ENCODE results near the gene PLSCR5. TPM values are rescaled to one million over a fixed set of nuclear protein-coding genes. Genes with fewer than 3 reads are reported as not detected.

The PLSCR5 gene
- total and polyA plus RNA-seq, 8 donors: not detected

DNA sequence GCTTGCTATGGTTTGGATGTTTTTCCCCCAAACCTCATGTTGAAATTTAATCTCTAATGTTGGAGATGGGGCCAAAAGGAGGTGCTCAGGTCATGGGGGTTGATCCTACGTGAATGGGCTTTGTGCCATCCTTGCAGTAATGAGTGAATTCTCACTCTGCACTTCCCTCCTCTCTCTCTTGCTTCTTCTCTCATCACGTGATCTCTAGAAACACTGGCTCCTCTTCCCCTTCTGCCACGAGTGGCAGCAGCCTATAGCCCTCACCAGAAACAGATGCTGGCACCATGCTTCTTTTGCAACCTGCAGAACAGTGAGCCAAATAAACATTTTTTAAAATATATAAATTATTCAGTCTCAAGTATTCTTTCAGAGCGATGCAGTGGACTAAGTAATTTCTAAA lies 47.4 kb downstream of the PLSCR5 start:
- WGBS, 5 donors: 65 to 85% (median 80%) methylated on average over 4 of the region's 4 CpGs

DNA sequence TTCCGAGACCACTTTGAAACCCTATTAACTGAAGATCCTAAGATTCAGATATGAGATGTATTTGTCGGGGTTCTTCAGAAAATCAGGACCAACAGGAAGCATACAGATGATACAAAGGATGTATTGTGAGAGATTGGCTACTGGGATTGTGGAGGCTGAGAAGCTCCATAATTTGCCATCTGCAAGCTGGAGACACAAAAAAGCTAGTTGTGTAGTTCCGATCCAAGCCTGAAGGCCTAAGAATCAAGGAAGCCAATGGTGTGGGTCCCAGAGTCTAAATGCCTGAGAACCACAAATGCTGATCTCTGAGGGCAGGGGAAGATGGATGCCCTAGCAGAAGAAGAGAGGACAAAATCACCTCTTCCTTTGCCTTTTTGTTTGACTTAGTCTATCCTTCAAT lies 49.8 kb downstream of the PLSCR5 start:
- 93 to 98% (median 97%) methylated on average over 3 of the region's 3 CpGs for WGBS, 5 donors
- TF ChIP-seq POLR2AphosphoS5 (IDR thresholded peaks at IDR 0.05) (no peak), POLR2A (IDR thresholded peaks at IDR 0.05) (no peak), EP300 (IDR thresholded peaks at IDR 0.05) (no peak)
- TF ChIP-seq, protein P1, sequence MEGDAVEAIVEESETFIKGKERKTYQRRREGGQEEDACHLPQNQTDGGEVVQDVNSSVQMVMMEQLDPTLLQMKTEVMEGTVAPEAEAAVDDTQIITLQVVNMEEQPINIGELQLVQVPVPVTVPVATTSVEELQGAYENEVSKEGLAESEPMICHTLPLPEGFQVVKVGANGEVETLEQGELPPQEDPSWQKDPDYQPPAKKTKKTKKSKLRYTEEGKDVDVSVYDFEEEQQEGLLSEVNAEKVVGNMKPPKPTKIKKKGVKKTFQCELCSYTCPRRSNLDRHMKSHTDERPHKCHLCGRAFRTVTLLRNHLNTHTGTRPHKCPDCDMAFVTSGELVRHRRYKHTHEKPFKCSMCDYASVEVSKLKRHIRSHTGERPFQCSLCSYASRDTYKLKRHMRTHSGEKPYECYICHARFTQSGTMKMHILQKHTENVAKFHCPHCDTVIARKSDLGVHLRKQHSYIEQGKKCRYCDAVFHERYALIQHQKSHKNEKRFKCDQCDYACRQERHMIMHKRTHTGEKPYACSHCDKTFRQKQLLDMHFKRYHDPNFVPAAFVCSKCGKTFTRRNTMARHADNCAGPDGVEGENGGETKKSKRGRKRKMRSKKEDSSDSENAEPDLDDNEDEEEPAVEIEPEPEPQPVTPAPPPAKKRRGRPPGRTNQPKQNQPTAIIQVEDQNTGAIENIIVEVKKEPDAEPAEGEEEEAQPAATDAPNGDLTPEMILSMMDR (IDR thresholded peaks at IDR 0.05): no peak
- no peaks in the 10 kb centered on the region for H3K9me3 ChIP-seq
- H3K36me3 ChIP-seq: no peaks in the 10 kb centered on the region
- H3K27me3 ChIP-seq: no peaks in the 10 kb centered on the region
- no peak overlapping the region for H3K27ac ChIP-seq
- intact Hi-C loops (cut with DNase I; ENCODE audit: low total_unique reads): no loop called here
- H3K4me1 ChIP-seq: peaks cover 0 to 11% (median 1%) of the 10 kb centered on the region in 4 donors
- no peak for DNase-seq
- H3K4me3 ChIP-seq: no peak overlapping the region

More for the DNA sequence above, 47.4 kb downstream of the PLSCR5 start:
- no peak overlapping the region for H3K4me3 ChIP-seq
- H3K27ac ChIP-seq: no peak overlapping the region
- TF ChIP-seq EP300 (IDR thresholded peaks at IDR 0.05): no peak
- no peak for TF ChIP-seq POLR2AphosphoS5 (IDR thresholded peaks at IDR 0.05)
- TF ChIP-seq, protein P1 (IDR thresholded peaks at IDR 0.05): no peak
- no peak for TF ChIP-seq POLR2A (IDR thresholded peaks at IDR 0.05)
- DNase-seq: no peak
- H3K36me3 ChIP-seq: no peaks in the 10 kb centered on the region
- H3K4me1 ChIP-seq: no peaks in the 10 kb centered on the region
- intact Hi-C loops (cut with DNase I; ENCODE audit: low total_unique reads): no loop called here
- H3K9me3 ChIP-seq: no peaks in the 10 kb centered on the region
- no peaks in the 10 kb centered on the region for H3K27me3 ChIP-seq

DNA sequence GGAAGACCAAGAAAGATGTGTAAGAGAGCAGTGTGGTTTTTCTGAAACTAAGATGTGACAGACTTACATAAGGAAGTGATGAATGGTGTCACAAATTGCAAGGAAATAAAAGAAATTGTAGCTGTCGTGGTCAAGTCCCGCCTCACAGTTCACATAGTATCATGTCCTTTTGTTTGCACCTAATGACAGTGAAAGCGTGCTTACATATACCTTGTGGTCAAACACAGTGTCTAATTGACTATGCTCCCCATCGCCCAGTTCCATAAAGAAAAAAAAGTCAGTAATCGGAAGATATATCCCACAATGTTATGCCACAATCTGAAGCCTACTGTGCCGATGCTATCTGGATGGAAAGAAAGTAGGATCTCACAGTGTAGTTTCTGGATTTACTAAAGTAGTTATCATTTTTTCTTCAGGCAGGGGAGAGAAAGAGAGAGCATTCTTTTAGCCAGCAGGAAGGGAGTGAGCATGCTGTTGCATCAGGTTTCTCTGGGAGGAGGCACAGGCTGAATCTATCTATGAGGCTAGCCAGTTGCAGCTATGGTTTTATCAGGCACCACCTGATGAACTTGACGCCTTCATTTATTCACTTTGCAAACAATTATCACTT lies 50.9 kb downstream of the PLSCR5 start:
- H3K27ac ChIP-seq: peak overlapping the region in 1 of 5 donors; percentile 0

DNA sequence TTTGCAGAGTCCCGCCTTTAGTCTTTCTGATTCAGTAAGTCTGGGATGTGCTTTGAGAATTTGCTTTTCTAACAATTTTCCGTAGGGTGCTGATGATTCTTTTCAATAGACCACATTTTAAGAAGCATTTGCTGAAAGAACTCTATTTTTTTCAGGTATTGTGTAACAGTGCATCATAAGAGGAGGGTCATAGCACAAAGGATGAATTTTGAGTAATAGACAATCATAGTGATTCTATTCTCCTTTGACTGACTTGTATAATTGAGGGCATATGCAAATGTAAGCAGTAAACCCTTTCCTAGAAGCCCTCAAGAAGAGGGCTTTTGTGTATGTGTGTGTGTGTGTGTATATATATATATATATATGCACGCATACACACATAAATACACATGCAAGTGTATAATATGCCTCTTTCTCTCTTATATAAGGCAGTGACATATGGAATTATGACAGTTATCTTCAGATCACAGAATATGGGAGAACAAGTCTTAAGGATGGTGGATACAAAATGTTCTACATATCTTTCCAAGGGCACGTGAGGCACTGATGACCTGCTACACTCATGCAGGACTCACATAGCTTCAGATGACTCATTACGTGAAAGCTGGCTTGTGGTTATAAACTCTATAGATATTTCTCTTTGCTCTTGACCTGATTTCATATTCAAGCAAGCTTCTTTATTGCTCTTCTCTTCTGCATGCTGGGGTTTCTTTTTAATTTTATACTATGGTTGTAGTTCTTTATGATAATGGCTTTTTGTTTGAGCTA lies 54.2 kb downstream of the PLSCR5 start:
- Histone ChIP-seq H3K27me3 (no peaks in the 10 kb centered on the region), H3K36me3 (no peaks in the 10 kb centered on the region), H3K9me3 (no peaks in the 10 kb centered on the region), H3K4me1 (peaks cover 0 to 16% (median 4%) of the 10 kb centered on the region in 4 donors), H3K4me3 (no peak overlapping the region), H3K27ac (no peak overlapping the region)
- no peak for DNase-seq
- TF ChIP-seq POLR2A (IDR thresholded peaks at IDR 0.05) (no peak), POLR2AphosphoS5 (IDR thresholded peaks at IDR 0.05) (peak in 1 of 3 donors; percentile 6)
- 77 to 87% (median 85%) methylated on average over 5 of the region's 5 CpGs for WGBS, 5 donors
- intact Hi-C loops (cut with DNase I; ENCODE audit: low total_unique reads): no loop called here

More for the DNA sequence above, 50.9 kb downstream of the PLSCR5 start:
- no peak for DNase-seq
- H3K9me3 ChIP-seq: no peaks in the 10 kb centered on the region
- intact Hi-C loops (cut with DNase I; ENCODE audit: low total_unique reads): no loop called here
- H3K4me1 ChIP-seq: peaks cover 0 to 16% (median 4%) of the 10 kb centered on the region in 4 donors
- WGBS, 5 donors: 77 to 86% (median 81%) methylated on average over 7 of the region's 7 CpGs
- H3K27me3 ChIP-seq: no peaks in the 10 kb centered on the region
- no peak overlapping the region for H3K4me3 ChIP-seq
- H3K36me3 ChIP-seq: no peaks in the 10 kb centered on the region
- TF ChIP-seq POLR2AphosphoS5 (IDR thresholded peaks at IDR 0.05): no peak
- TF ChIP-seq EP300 (IDR thresholded peaks at IDR 0.05): no peak
- TF ChIP-seq POLR2A (IDR thresholded peaks at IDR 0.05): no peak
- TF ChIP-seq, protein P1 (IDR thresholded peaks at IDR 0.05): no peak

Measured in stomach (tissue), 9 donors.